Memory B cell (primary cell): ENCODE measurements around the gene OLFM2.

Experiments used
- ATAC-seq: fragments of 150-1000 bp; cut with Tn5 transposase; 2 replicates; pipeline ENCODE4 v1.10.0; 2021; ENCODE audit warnings: low read depth, mild to moderate bottlenecking, moderate library complexity
- DNase-seq, 2 donors: peaks; one replicate each; pipeline ENCODE4 v3.0.0; 2022; ENCODE audit warnings: low spot score in 2 of 2
- H3K27ac Mint-ChIP-seq: one replicate; pipeline ENCODE4 v1.8.0; 2022; ENCODE audit warnings: mild to moderate bottlenecking, moderate library complexity, mixed read lengths
- H3K27me3 Mint-ChIP-seq: one replicate; pipeline ENCODE4 v1.8.0; 2022; ENCODE audit warnings: mixed read lengths
- H3K36me3 Mint-ChIP-seq: one replicate; pipeline ENCODE4 v1.8.0; 2022; ENCODE audit warnings: mild to moderate bottlenecking, mixed read lengths
- H3K4me1 Mint-ChIP-seq: one replicate; pipeline ENCODE4 v1.8.0; 2022; ENCODE audit warnings: mixed read lengths
- H3K4me3 Mint-ChIP-seq: one replicate; pipeline ENCODE4 v1.8.0; 2022; ENCODE audit warnings: mild to moderate bottlenecking, moderate library complexity, mixed read lengths
- H3K9me3 Mint-ChIP-seq: one replicate; pipeline ENCODE4 v1.8.0; 2022; ENCODE audit warnings: mixed read lengths

OLFM2 gene

GRCh38 chr19:9936326-9937000 lies at the start of gene OLFM2:
Gene OLFM2 (minus strand): TSS chr19:9936515. CDS start chr19:9936366, 149 bp downstream.
- DNase-seq: no peak
- ATAC-seq: no peak
- H3K27ac Mint-ChIP-seq: peak within 1 kb of the TSS; percentile 32
- no peaks in the 10 kb centered on the region for H3K36me3 Mint-ChIP-seq
- H3K4me3 Mint-ChIP-seq: peak within 1 kb of the TSS; percentile 78
- peaks cover 9% of the 10 kb centered on the region for H3K4me1 Mint-ChIP-seq
- H3K9me3 Mint-ChIP-seq: peaks cover 4% of the 10 kb centered on the region
- peaks cover 31% of the 10 kb centered on the region for H3K27me3 Mint-ChIP-seq

DNA sequence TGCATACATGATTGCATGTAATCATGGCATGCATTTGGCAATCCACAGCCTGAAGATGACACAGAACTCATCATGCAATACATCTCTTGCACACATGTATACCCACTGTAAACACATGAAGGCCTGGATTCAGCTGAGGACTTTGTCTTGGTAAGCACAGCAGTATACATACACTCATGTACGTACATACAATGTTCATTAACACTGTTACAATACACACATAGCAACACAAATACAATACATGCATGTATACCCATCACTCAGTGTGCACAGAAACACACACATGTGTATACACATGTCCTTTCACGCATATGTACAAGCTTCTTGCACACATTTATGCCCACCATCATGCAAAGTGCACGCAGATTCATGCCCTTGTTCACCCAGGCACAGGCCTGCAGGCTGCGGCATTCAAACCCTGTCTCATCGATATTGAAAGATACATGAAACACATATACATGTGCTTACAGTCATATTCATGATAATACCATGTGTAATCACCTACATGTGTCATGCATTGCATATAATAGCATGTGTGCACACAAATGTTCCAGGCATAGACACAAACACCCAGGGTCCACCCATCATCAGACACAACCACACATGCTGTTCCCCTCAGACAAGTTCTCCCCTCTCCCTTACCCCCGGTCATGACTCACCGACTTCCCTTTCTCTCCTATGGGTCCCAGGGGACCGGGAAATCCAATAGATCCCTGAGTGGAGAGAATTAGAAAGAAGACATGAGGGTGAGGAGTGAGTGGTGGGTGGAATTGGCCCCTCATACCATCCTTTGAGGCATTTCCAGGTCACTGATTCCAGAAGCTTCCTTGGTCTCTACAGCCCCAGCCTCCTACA lies 45.3 kb upstream of the OLFM2 start:
- H3K4me3 Mint-ChIP-seq: no peak overlapping the region
- DNase-seq: no peak
- H3K27me3 Mint-ChIP-seq: peaks cover 21% of the 10 kb centered on the region
- no peak overlapping the region for H3K27ac Mint-ChIP-seq
- no peaks in the 10 kb centered on the region for H3K9me3 Mint-ChIP-seq
- no peaks in the 10 kb centered on the region for H3K4me1 Mint-ChIP-seq
- no peaks in the 10 kb centered on the region for H3K36me3 Mint-ChIP-seq
- no peak for ATAC-seq

- DNase-seq (no peak), ATAC-seq (no peak)
- Mint-ChIP-seq H3K27ac (no peak overlapping the region), H3K27me3 (peaks cover 20% of the 10 kb centered on the region), H3K4me3 (no peak overlapping the region), H3K36me3 (no peaks in the 10 kb centered on the region), H3K9me3 (peaks cover 5% of the 10 kb centered on the region), H3K4me1 (no peaks in the 10 kb centered on the region)
Measured at GRCh38 chr19:9972103-9972502, 35.8 kb upstream of the OLFM2 start.

DNA sequence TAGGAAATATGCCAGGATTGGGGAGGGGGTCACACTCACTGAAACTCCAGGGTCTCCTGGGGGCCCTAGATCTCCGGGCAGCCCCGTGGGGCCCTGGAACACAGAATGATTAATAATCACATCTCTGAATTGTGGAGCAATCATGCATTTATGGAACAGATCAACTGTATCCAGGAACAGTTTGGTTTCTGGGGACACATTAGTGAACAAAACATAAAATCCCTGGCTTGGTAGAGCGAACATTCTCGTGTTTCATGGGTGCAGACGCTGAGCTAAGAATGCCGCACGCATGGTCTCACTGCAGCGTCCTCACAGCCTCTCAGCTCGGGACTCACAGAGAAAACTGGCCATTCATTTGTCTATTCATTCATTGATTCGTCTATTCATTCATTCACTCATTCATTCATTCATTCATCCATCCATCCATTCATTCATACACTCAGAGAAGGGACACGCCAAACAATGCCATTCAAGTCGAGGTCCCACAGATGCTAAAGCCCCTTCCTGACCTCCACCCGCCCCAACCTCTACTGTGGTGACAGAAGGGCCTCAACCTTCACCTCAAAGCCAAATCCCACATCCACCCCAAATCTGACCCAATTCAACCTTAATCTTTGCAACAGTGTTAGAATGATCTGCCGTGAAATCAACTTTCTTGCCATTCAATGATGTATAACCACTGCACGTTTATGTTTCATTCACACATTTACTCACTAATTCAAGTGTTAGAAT lies 35.0 kb upstream of the OLFM2 start:
- Mint-ChIP-seq H3K36me3 (no peaks in the 10 kb centered on the region), H3K9me3 (peaks cover 5% of the 10 kb centered on the region), H3K27me3 (peaks cover 22% of the 10 kb centered on the region), H3K4me3 (no peak overlapping the region), H3K27ac (no peak overlapping the region), H3K4me1 (peaks cover 3% of the 10 kb centered on the region)
- ATAC-seq: no peak
- DNase-seq: no peak

GRCh38 chr19:9970481-9970880 lies 34.2 kb upstream of the OLFM2 start:
- Mint-ChIP-seq H3K27ac (no peak overlapping the region), H3K27me3 (peaks cover 28% of the 10 kb centered on the region), H3K36me3 (no peaks in the 10 kb centered on the region), H3K4me1 (peaks cover 3% of the 10 kb centered on the region), H3K4me3 (no peak overlapping the region), H3K9me3 (peaks cover 5% of the 10 kb centered on the region)
- ATAC-seq (no peak), DNase-seq (no peak)

DNA sequence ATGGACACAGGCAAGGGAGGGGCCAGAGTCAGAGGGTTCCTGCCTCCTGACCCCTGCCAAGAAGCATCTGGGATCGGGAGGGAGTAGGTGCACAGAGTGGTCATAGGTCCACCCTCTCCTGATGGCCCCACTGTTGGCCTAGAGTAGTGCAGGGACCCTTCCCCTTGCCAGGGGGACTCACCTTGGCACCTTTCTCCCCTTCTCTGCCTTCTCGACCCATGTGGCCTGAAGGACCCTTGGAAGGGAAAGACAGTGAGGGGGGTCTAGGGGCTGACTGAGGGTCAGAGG lies 33.3 kb upstream of the OLFM2 start:
- DNase-seq: no peak
- Mint-ChIP-seq H3K27me3 (peaks cover 28% of the 10 kb centered on the region), H3K4me1 (peaks cover 3% of the 10 kb centered on the region), H3K9me3 (peaks cover 5% of the 10 kb centered on the region), H3K27ac (no peak overlapping the region), H3K4me3 (no peak overlapping the region), H3K36me3 (no peaks in the 10 kb centered on the region)
- no peak for ATAC-seq

DNA sequence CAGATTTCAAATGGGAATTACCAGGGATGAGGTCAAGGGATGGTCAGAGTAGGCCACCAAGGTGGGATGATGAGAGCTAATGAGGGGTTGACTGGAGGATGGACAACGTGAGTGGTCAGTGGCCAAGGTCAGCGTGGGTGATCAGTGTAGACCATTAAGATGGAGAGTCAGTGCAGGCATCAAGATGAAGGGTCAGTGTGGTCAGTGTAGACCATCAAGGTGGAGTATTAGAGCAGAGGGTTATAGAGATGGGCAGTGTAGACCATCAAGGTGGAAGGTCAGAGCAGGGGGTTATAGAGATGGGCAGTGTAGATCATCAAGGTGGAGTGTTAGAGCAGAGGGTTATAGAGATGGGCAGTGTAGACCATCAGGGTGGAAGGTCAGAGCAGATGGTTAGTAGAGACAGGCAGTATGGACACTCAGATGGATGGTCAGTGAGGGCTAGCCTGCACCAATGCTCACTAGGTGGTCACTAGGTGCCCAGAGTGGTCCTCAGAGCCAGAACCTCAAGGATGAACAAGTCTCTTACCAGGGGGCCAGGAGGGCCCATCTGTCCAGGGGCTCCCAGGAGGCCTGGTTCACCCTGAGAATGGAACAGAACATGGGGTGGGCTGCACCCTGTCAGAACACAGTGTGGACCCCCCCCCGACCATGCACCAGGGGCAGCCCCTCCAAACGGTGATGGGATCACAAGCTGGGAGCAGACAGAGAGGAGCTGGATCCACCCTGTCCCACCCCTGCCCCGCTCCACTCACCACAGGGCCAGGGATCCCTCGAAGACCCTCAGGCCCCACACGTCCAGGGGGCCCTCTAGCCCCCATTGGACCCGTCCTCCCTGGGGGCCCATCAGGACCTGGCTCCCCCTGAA lies 32.7 kb upstream of the OLFM2 start:
- DNase-seq (no peak), ATAC-seq (no peak)
- H3K27me3 Mint-ChIP-seq: peaks cover 28% of the 10 kb centered on the region
- H3K36me3 Mint-ChIP-seq: no peaks in the 10 kb centered on the region
- H3K27ac Mint-ChIP-seq: no peak overlapping the region
- H3K9me3 Mint-ChIP-seq: peaks cover 5% of the 10 kb centered on the region
- peaks cover 3% of the 10 kb centered on the region for H3K4me1 Mint-ChIP-seq
- no peak overlapping the region for H3K4me3 Mint-ChIP-seq

DNA sequence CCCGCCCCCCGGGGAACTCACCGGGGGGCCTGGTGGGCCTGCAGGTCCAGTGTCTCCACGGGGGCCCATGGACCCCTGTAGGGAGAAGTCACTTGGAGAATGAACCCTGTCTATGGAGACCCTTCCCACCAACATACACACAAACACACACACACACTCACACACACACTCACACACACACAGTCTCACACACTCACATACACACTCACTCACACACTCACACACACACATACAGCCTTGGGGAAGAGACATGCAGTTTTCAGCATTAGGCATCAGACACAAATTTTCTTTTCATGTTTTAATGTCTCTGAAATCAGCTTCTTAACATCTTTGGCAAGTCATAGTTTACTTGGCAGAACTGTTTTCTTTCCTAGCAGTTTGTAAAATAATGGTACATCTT lies 31.0 kb upstream of the OLFM2 start:
- Mint-ChIP-seq H3K27ac (no peak overlapping the region), H3K9me3 (peaks cover 5% of the 10 kb centered on the region), H3K4me3 (no peak overlapping the region), H3K36me3 (no peaks in the 10 kb centered on the region), H3K27me3 (peaks cover 32% of the 10 kb centered on the region), H3K4me1 (peaks cover 3% of the 10 kb centered on the region)
- DNase-seq: no peak
- ATAC-seq: no peak

DNA sequence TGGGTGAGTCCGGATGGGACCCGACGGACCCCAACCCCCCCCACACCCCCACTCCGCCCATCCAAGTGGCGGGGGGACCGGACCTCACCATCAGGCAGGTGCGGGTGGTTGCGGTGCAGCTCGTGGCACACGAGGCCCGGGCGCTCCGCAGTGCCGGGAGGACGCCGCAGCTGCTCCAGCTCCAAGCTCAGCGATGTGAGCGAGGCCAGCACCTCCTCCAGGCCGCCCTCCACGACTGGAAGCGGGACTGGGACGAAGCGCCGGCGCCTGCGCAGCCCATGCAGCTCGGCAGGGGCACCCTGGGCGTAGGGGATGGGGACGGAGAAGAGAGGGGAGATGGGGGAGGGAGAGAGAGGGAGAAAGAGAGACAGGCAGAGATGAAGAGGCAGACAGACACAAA lies 30.1 kb upstream of the OLFM2 start:
- H3K4me3 Mint-ChIP-seq: no peak overlapping the region
- no peaks in the 10 kb centered on the region for H3K9me3 Mint-ChIP-seq
- no peaks in the 10 kb centered on the region for H3K36me3 Mint-ChIP-seq
- no peak for ATAC-seq
- peaks cover 30% of the 10 kb centered on the region for H3K27me3 Mint-ChIP-seq
- DNase-seq: no peak
- H3K4me1 Mint-ChIP-seq: peaks cover 3% of the 10 kb centered on the region
- no peak overlapping the region for H3K27ac Mint-ChIP-seq

GRCh38 chr19:9966024-9966423 lies 29.7 kb upstream of the OLFM2 start:
- H3K4me3 Mint-ChIP-seq: no peak overlapping the region
- no peaks in the 10 kb centered on the region for H3K36me3 Mint-ChIP-seq
- peaks cover 3% of the 10 kb centered on the region for H3K4me1 Mint-ChIP-seq
- DNase-seq (no peak), ATAC-seq (no peak)
- H3K9me3 Mint-ChIP-seq: no peaks in the 10 kb centered on the region
- H3K27me3 Mint-ChIP-seq: peaks cover 31% of the 10 kb centered on the region
- H3K27ac Mint-ChIP-seq: no peak overlapping the region

DNA sequence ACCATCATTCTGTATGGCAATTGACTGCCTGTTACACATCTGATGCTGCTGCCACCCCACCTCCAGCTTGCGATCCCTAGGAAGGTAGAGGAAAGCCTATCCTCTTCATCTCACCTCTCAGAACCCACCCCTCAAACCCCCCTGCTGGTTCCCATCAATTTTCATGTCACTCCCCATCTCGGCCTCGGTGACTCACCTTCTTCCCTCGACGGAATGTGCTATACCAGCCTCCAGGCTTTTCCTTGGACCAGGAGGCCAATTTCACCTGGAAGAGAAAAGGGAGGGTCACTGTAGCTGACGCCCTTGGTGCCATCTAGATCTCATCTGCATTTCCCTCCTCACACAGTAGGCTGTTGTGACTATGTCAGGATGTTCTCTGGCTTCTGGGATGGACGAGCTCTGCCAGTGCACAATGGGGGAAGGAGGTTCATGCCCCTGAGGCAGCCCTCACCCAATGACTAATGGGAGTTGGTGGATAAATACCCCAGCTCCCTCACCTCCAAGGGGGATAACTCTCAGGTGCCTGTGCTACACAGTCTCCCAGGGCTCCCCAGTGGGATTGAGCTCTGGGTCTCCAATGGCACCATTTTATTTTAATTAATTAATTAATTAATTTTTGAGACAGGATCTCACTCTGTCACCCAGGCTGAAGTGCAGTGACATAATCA lies 26.4 kb upstream of the OLFM2 start:
- ATAC-seq: no peak
- peaks cover 3% of the 10 kb centered on the region for H3K4me1 Mint-ChIP-seq
- peaks cover 26% of the 10 kb centered on the region for H3K27me3 Mint-ChIP-seq
- H3K4me3 Mint-ChIP-seq: no peak overlapping the region
- H3K36me3 Mint-ChIP-seq: no peaks in the 10 kb centered on the region
- H3K27ac Mint-ChIP-seq: no peak overlapping the region
- no peaks in the 10 kb centered on the region for H3K9me3 Mint-ChIP-seq
- no peak for DNase-seq

DNA sequence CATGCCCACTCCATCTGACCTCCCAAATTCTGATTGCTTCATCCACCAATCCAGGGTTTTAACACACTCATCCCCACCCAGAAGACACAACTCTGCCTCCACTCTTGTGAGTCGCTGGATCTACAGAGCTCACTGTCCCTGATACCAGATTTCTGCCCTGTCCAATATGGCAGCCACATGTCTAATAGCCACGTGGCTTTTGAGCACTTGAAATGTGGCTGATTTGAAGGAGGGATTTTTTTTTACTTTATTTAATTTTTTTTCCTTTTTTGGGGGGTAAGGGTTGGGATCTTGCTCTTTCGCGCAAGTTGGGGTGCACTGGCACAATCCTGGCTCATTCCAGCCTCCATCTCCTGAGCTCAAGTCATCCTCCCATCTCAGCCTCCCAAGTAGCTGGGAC lies 24.8 kb upstream of the OLFM2 start:
- no peaks in the 10 kb centered on the region for H3K4me1 Mint-ChIP-seq
- H3K9me3 Mint-ChIP-seq: no peaks in the 10 kb centered on the region
- H3K36me3 Mint-ChIP-seq: no peaks in the 10 kb centered on the region
- no peak overlapping the region for H3K27ac Mint-ChIP-seq
- H3K4me3 Mint-ChIP-seq: no peak overlapping the region
- DNase-seq (no peak), ATAC-seq (no peak)
- H3K27me3 Mint-ChIP-seq: peaks cover 21% of the 10 kb centered on the region

- Mint-ChIP-seq H3K4me3 (no peak overlapping the region), H3K27me3 (peaks cover 15% of the 10 kb centered on the region), H3K36me3 (no peaks in the 10 kb centered on the region), H3K4me1 (peaks cover 4% of the 10 kb centered on the region), H3K27ac (no peak overlapping the region), H3K9me3 (no peaks in the 10 kb centered on the region)
- ATAC-seq (no peak), DNase-seq (no peak)
Measured at GRCh38 chr19:9958379-9958821, 22.1 kb upstream of the OLFM2 start.
